AG08396 (cell line): ENCODE data around the gene CYP24A1.
A peak's percentile ranks its signal among the peaks of the same experiment; 100 is the strongest.

Source experiments
- DNase-seq: peaks from one replicate; pipeline ENCODE4 v3.0.0; 2012; ENCODE audit warnings: low spot score, mixed read lengths

CYP24A1 gene

GRCh38 chr20:54173653-54174456 is at the start of gene CYP24A1:
Gene CYP24A1 (minus strand): TSS chr20:54173986. CDS start chr20:54173579, 407 bp downstream.
- peak; percentile 42 for DNase-seq

GRCh38 chr20:54223285-54223684 is 49.5 kb upstream of the CYP24A1 start:
- DNase-seq = no peak

- DNase-seq = no peak
Observed at GRCh38 chr20:54221996-54222890, 48.5 kb upstream of the CYP24A1 start.

GRCh38 chr20:54221353-54221752 is 47.6 kb upstream of the CYP24A1 start:
- DNase-seq = no peak

GRCh38 chr20:54220722-54221121 is 46.9 kb upstream of the CYP24A1 start:
- DNase-seq = no peak

GRCh38 chr20:54219751-54220426 is 46.1 kb upstream of the CYP24A1 start:
- DNase-seq = peak; percentile 38

- DNase-seq = no peak
Observed at GRCh38 chr20:54218470-54218869, 44.7 kb upstream of the CYP24A1 start.

GRCh38 chr20:54217762-54218161 is 44.0 kb upstream of the CYP24A1 start:
- no peak for DNase-seq

- DNase-seq = no peak
Observed at GRCh38 chr20:54215157-54215789, 41.5 kb upstream of the CYP24A1 start.

GRCh38 chr20:54214566-54214965 is 40.8 kb upstream of the CYP24A1 start:
- no peak for DNase-seq

- no peak for DNase-seq
Observed at GRCh38 chr20:54212871-54213270, 39.1 kb upstream of the CYP24A1 start.

- peak; percentile 47 for DNase-seq
Observed at GRCh38 chr20:54212226-54212625, 38.4 kb upstream of the CYP24A1 start.

GRCh38 chr20:54209216-54209813 is 35.5 kb upstream of the CYP24A1 start:
- no peak for DNase-seq

GRCh38 chr20:54208548-54209176 is 34.9 kb upstream of the CYP24A1 start:
- DNase-seq = peak; percentile 48

GRCh38 chr20:54207743-54208547 is 34.2 kb upstream of the CYP24A1 start, which contains the start of gene PFDN4:
Gene PFDN4 (plus strand): TSS chr20:54208087. CDS start chr20:54208101, 14 bp downstream.
- DNase-seq = peak; percentile 96

- no peak for DNase-seq
Observed at GRCh38 chr20:54207053-54207742, 33.4 kb upstream of the CYP24A1 start.

- no peak for DNase-seq
Observed at GRCh38 chr20:54205450-54205849, 31.7 kb upstream of the CYP24A1 start.

GRCh38 chr20:54204481-54204880 is 30.7 kb upstream of the CYP24A1 start:
- DNase-seq = no peak

GRCh38 chr20:54204063-54204462 is 30.3 kb upstream of the CYP24A1 start:
- DNase-seq = no peak
